GM19397 (cell line): Measurements from ENCODE around the gene CENPC.
A peak's percentile ranks its signal among the peaks of the same experiment; 100 is the strongest.
"Not testable (repeated sequence)": the region's sequence is repeated elsewhere in the genome, so short reads cannot be mapped to it uniquely, and the experiment has no call there.

Experiments
- ATAC-seq: cut with Tn5 transposase; IDR thresholded peaks from one replicate; pipeline ENCODE4 v1.9.1; 2021; ENCODE audit warnings: mild to moderate bottlenecking, moderate library complexity; ENCODE audit not compliant: unreplicated experiment

CENPC gene

GRCh38 chr4:67545199-67546003 lies at the start of gene CENPC:
CENPC (minus strand) TSS chr4:67545503; CDS start chr4:67545355, 148 bp downstream.
- peak; percentile 96 for ATAC-seq

GRCh38 chr4:67593741-67594175 lies 48.5 kb upstream of the CENPC start:
- ATAC-seq: no peak

- ATAC-seq: no peak
Observed at GRCh38 chr4:67587156-67587555, 41.9 kb upstream of the CENPC start.

- no peak for ATAC-seq
Observed at GRCh38 chr4:67584496-67584895, 39.2 kb upstream of the CENPC start.

GRCh38 chr4:67581913-67582312 lies 36.6 kb upstream of the CENPC start:
- ATAC-seq: no peak

- peak; percentile 44 for ATAC-seq
Observed at GRCh38 chr4:67581208-67581857, 36.0 kb upstream of the CENPC start.

GRCh38 chr4:67580577-67580976 lies 35.3 kb upstream of the CENPC start:
- peak; percentile 38 for ATAC-seq

- ATAC-seq: no peak
Observed at GRCh38 chr4:67576538-67576937, 31.2 kb upstream of the CENPC start.

- no peak for ATAC-seq
Observed at GRCh38 chr4:67576059-67576466, 30.8 kb upstream of the CENPC start.

- ATAC-seq: peak; percentile 94
Observed at GRCh38 chr4:67575232-67576058, 30.1 kb upstream of the CENPC start.

- no peak for ATAC-seq
Observed at GRCh38 chr4:67573193-67573592, 27.9 kb upstream of the CENPC start.

- no peak for ATAC-seq
Observed at GRCh38 chr4:67571975-67572374, 26.7 kb upstream of the CENPC start.

GRCh38 chr4:67570537-67570936 lies 25.2 kb upstream of the CENPC start:
- no peak for ATAC-seq

GRCh38 chr4:67568820-67569219 lies 23.5 kb upstream of the CENPC start:
- no peak for ATAC-seq

GRCh38 chr4:67566335-67566734 lies 21.0 kb upstream of the CENPC start:
- no peak for ATAC-seq

- ATAC-seq: no peak
Observed at GRCh38 chr4:67565284-67565683, 20.0 kb upstream of the CENPC start.

- ATAC-seq: peak; percentile 53
Observed at GRCh38 chr4:67558493-67558892, 13.2 kb upstream of the CENPC start, which contains the start of gene STAP1. STAP1 (plus strand) TSS chr4:67558727; CDS start chr4:67558810, 83 bp downstream.

- no peak for ATAC-seq
Observed at GRCh38 chr4:67556436-67556835, 11.1 kb upstream of the CENPC start.

- ATAC-seq: no peak
Observed at GRCh38 chr4:67555447-67555846, 10.1 kb upstream of the CENPC start.

- ATAC-seq: no peak
Observed at GRCh38 chr4:67554096-67554495, 8.8 kb upstream of the CENPC start.

GRCh38 chr4:67552146-67552792 lies 7.0 kb upstream of the CENPC start:
- ATAC-seq: not testable (repeated sequence)
